HG02610 (cell line): Measurements from ENCODE around the gene BTBD9.

Experiments
- ATAC-seq: cut with Tn5 transposase; IDR thresholded peaks from one replicate; pipeline ENCODE4 v1.9.1; 2021; ENCODE audit warnings: mild to moderate bottlenecking, moderate library complexity; ENCODE audit not compliant: unreplicated experiment

BTBD9 gene

GRCh38 chr6:38154731-38155130 lies 485.0 kb downstream of the BTBD9 start:
- ATAC-seq: no peak

- ATAC-seq: no peak
Measured at GRCh38 chr6:38153798-38154345, 485.9 kb downstream of the BTBD9 start.

- ATAC-seq: no peak
Measured at GRCh38 chr6:38153076-38153797, 486.5 kb downstream of the BTBD9 start.

- no peak for ATAC-seq
Measured at GRCh38 chr6:38152620-38153019, 487.1 kb downstream of the BTBD9 start.

- ATAC-seq: no peak
Measured at GRCh38 chr6:38151580-38152500, 487.9 kb downstream of the BTBD9 start.

GRCh38 chr6:38150681-38151296 lies 488.9 kb downstream of the BTBD9 start:
- no peak for ATAC-seq

GRCh38 chr6:38150021-38150420 lies 489.7 kb downstream of the BTBD9 start:
- ATAC-seq: no peak

- no peak for ATAC-seq
Measured at GRCh38 chr6:38149531-38149930, 490.2 kb downstream of the BTBD9 start.

GRCh38 chr6:38148606-38149005 lies 491.1 kb downstream of the BTBD9 start:
- no peak for ATAC-seq

GRCh38 chr6:38146734-38147027 lies 493.0 kb downstream of the BTBD9 start:
- ATAC-seq: no peak

- no peak for ATAC-seq
Measured at GRCh38 chr6:38146021-38146733, 493.6 kb downstream of the BTBD9 start.

GRCh38 chr6:38144365-38144945 lies 495.3 kb downstream of the BTBD9 start:
- ATAC-seq: no peak

GRCh38 chr6:38143191-38144150 lies 496.3 kb downstream of the BTBD9 start:
- ATAC-seq: no peak

GRCh38 chr6:38142178-38142902 lies 497.4 kb downstream of the BTBD9 start:
- ATAC-seq: no peak

- ATAC-seq: no peak
Measured at GRCh38 chr6:38141716-38142115, 498.0 kb downstream of the BTBD9 start.

GRCh38 chr6:38141085-38141484 lies 498.6 kb downstream of the BTBD9 start:
- no peak for ATAC-seq

- no peak for ATAC-seq
Measured at GRCh38 chr6:38138374-38138773, 501.4 kb downstream of the BTBD9 start.

GRCh38 chr6:38137608-38138265 lies 502.0 kb downstream of the BTBD9 start:
- no peak for ATAC-seq
